HEK293 (cell line): ENCODE results near the gene CFAP69.

Source experiments
- CTCF ChIA-PET: fragments of 350-600 bp; formaldehyde crosslinking; extraction: SDS; loops from one replicate; lab custom pipeline; 2021; ENCODE audit warnings: antibody characterized with exemption; lab: Yijun Ruan, JAX
- POLR2A ChIA-PET: fragments of 300-600 bp; formaldehyde crosslinking; extraction: SDS; loops from one replicate; lab custom pipeline; 2020; ENCODE audit warnings: antibody characterized with exemption, inconsistent platforms; lab: Yijun Ruan, JAX
- H3K27ac ChIP-seq: fragments of 200-500 bp; sonication (Bioruptor generic); 2 replicates; pipeline ENCODE4 v1.5.1; 2014; ENCODE audit warnings: low read depth, low read length, control low read depth, inconsistent platforms; ENCODE audit errors: extremely low read depth
- H3K36me3 ChIP-seq, 2 experiments: fragments of 200-500 bp in 1 of 2; sonication (Bioruptor generic) in 1 of 2; 1 replicate in 1 of 2; 2 replicates in 1 of 2; pipeline ENCODE4 v1.5.1; 2014 to 2017; ENCODE audit warnings: inconsistent platforms in 2 of 2, low read length in 2 of 2; ENCODE audit not compliant: control insufficient read depth in 2 of 2, insufficient read depth in 1 of 2
- H3K4me1 ChIP-seq: fragments of 200-500 bp; sonication (Bioruptor generic); 2 replicates; pipeline ENCODE4 v1.5.1; 2014; ENCODE audit warnings: mild to moderate bottlenecking, low read length, inconsistent platforms; ENCODE audit not compliant: control insufficient read depth, insufficient read depth
- H3K4me3 ChIP-seq: 2 replicates; pipeline ENCODE4 v1.5.1; 2011; ENCODE audit warnings: low read depth, mild to moderate bottlenecking, control low read depth, low read length, moderate library complexity
- H3K9me3 ChIP-seq: fragments of 200-500 bp; sonication (Bioruptor generic); 2 replicates; pipeline ENCODE4 v1.5.1; 2014; ENCODE audit warnings: low read depth, low read length, inconsistent platforms; ENCODE audit not compliant: control insufficient read depth, insufficient read depth
- EGR2 ChIP-seq: fragments of 450-650 bp; formaldehyde crosslinking; IDR thresholded peaks from 2 replicates; pipeline ENCODE4 v1.5.1; 2016; ENCODE audit warnings: low read depth, missing biosample characterization, missing genetic modification characterization
- GLIS1 ChIP-seq: fragments of 450-650 bp; formaldehyde crosslinking; IDR thresholded peaks from 2 replicates; pipeline ENCODE4 v1.5.1; 2016; ENCODE audit warnings: missing biosample characterization, missing genetic modification characterization
- KLF1 ChIP-seq: fragments of 450-650 bp; formaldehyde crosslinking; IDR thresholded peaks from 2 replicates; pipeline ENCODE4 v1.5.1; 2016; ENCODE audit warnings: missing biosample characterization, missing genetic modification characterization
- KLF10 ChIP-seq: fragments of 450-650 bp; IDR thresholded peaks from 2 replicates; pipeline ENCODE4 v1.5.1; 2018; ENCODE audit warnings: missing biosample characterization, mild to moderate bottlenecking, missing genetic modification characterization
- OVOL3 ChIP-seq: fragments of 450-650 bp; formaldehyde crosslinking; IDR thresholded peaks from 2 replicates; pipeline ENCODE4 v1.5.1; 2016; ENCODE audit warnings: missing biosample characterization, missing genetic modification characterization
- SCRT2 ChIP-seq: fragments of 450-650 bp; formaldehyde crosslinking; IDR thresholded peaks from 2 replicates; pipeline ENCODE4 v1.5.1; 2016; ENCODE audit warnings: missing biosample characterization, missing genetic modification characterization
- YY2 ChIP-seq: fragments of 450-650 bp; formaldehyde crosslinking; IDR thresholded peaks from 2 replicates; pipeline ENCODE4 v1.5.1; 2016; ENCODE audit warnings: missing biosample characterization, missing genetic modification characterization
- ZBTB20 ChIP-seq: fragments of 450-650 bp; formaldehyde crosslinking; IDR thresholded peaks from 2 replicates; pipeline ENCODE4 v1.5.1; 2016; ENCODE audit warnings: missing biosample characterization, missing genetic modification characterization
- ZFHX2 ChIP-seq: fragments of 450-650 bp; formaldehyde crosslinking; conservative IDR thresholded peaks from 2 replicates; pipeline ENCODE4 v1.5.1; 2016; ENCODE audit warnings: missing biosample characterization, missing genetic modification characterization
- ZNF157 ChIP-seq: fragments of 450-650 bp; formaldehyde crosslinking; IDR thresholded peaks from 2 replicates; pipeline ENCODE4 v1.5.1; 2016; ENCODE audit warnings: missing biosample characterization, missing genetic modification characterization
- ZNF202 ChIP-seq: fragments of 450-650 bp; formaldehyde crosslinking; IDR thresholded peaks from 2 replicates; pipeline ENCODE4 v1.5.1; 2016; ENCODE audit warnings: missing biosample characterization, missing genetic modification characterization, borderline replicate concordance
- ZNF292 ChIP-seq: fragments of 450-650 bp; formaldehyde crosslinking; IDR thresholded peaks from 2 replicates; pipeline ENCODE4 v1.5.1; 2016; ENCODE audit warnings: low read depth, missing biosample characterization, missing genetic modification characterization, borderline replicate concordance
- ZNF335 ChIP-seq: fragments of 450-650 bp; formaldehyde crosslinking; conservative IDR thresholded peaks from 2 replicates; pipeline ENCODE4 v1.5.1; 2016; ENCODE audit warnings: missing biosample characterization, missing genetic modification characterization
- ZNF350 ChIP-seq: fragments of 450-650 bp; formaldehyde crosslinking; IDR thresholded peaks from 2 replicates; pipeline ENCODE4 v1.5.0; 2017; ENCODE audit warnings: missing biosample characterization, mild to moderate bottlenecking, missing genetic modification characterization
- ZNF416 ChIP-seq: fragments of 450-650 bp; formaldehyde crosslinking; IDR thresholded peaks from 2 replicates; pipeline ENCODE4 v1.5.1; 2016; ENCODE audit warnings: missing biosample characterization, missing genetic modification characterization
- ZNF426 ChIP-seq: fragments of 450-650 bp; formaldehyde crosslinking; IDR thresholded peaks from 2 replicates; pipeline ENCODE4 v1.5.1; 2017; ENCODE audit warnings: missing biosample characterization, missing genetic modification characterization, mild to moderate bottlenecking, inconsistent platforms, moderate library complexity
- ZNF558 ChIP-seq: fragments of 450-650 bp; formaldehyde crosslinking; IDR thresholded peaks from 2 replicates; pipeline ENCODE4 v1.5.1; 2016; ENCODE audit warnings: missing biosample characterization, missing genetic modification characterization
- ZNF585B ChIP-seq: fragments of 450-650 bp; formaldehyde crosslinking; IDR thresholded peaks from 2 replicates; pipeline ENCODE4 v1.5.1; 2016; ENCODE audit warnings: missing biosample characterization, missing genetic modification characterization
- ZNF600 ChIP-seq: fragments of 450-650 bp; formaldehyde crosslinking; IDR thresholded peaks from 2 replicates; pipeline ENCODE4 v1.5.1; 2016; ENCODE audit warnings: missing biosample characterization, missing genetic modification characterization
- ZNF670 ChIP-seq: fragments of 450-650 bp; formaldehyde crosslinking; IDR thresholded peaks from 2 replicates; pipeline ENCODE4 v1.5.1; 2016; ENCODE audit warnings: missing biosample characterization, missing genetic modification characterization, low read depth
- ZNF747 ChIP-seq: fragments of 450-650 bp; formaldehyde crosslinking; IDR thresholded peaks from 2 replicates; pipeline ENCODE4 v1.5.1; 2016; ENCODE audit warnings: missing biosample characterization, missing genetic modification characterization
- ZNF791 ChIP-seq: fragments of 450-650 bp; formaldehyde crosslinking; IDR thresholded peaks from 2 replicates; pipeline ENCODE4 v1.5.1; 2016; ENCODE audit warnings: missing biosample characterization, missing genetic modification characterization
- ZNF843 ChIP-seq: fragments of 450-650 bp; formaldehyde crosslinking; IDR thresholded peaks from 2 replicates; pipeline ENCODE4 v1.5.1; 2016; ENCODE audit warnings: missing biosample characterization, missing genetic modification characterization
- ZSCAN16 ChIP-seq: fragments of 450-650 bp; formaldehyde crosslinking; IDR thresholded peaks from 2 replicates; pipeline ENCODE4 v1.5.1; 2016; ENCODE audit warnings: missing biosample characterization, missing genetic modification characterization
- ZXDB ChIP-seq: fragments of 450-650 bp; formaldehyde crosslinking; IDR thresholded peaks from 2 replicates; pipeline ENCODE4 v1.5.1; 2016; ENCODE audit warnings: missing biosample characterization, missing genetic modification characterization
- TF ChIP-seq, protein P1 (sequence below): fragments of 450-650 bp; formaldehyde crosslinking; IDR thresholded peaks from 2 replicates; pipeline ENCODE4 v1.5.1; 2017; ENCODE audit warnings: missing biosample characterization, mild to moderate bottlenecking, missing genetic modification characterization, moderate library complexity
- TF ChIP-seq, protein P2 (sequence below): fragments of 450-650 bp; formaldehyde crosslinking; IDR thresholded peaks from 2 replicates; pipeline ENCODE4 v1.5.1; 2016; ENCODE audit warnings: missing biosample characterization, missing genetic modification characterization, borderline replicate concordance
- TF ChIP-seq, protein P3 (sequence below): fragments of 450-650 bp; formaldehyde crosslinking; IDR thresholded peaks from 2 replicates; pipeline ENCODE4 v1.5.1; 2016; ENCODE audit warnings: missing biosample characterization, missing genetic modification characterization
- TF ChIP-seq, protein P4 (sequence below): fragments of 450-650 bp; formaldehyde crosslinking; IDR thresholded peaks from 2 replicates; pipeline ENCODE4 v1.5.1; 2016; ENCODE audit warnings: missing biosample characterization, missing genetic modification characterization

Gene CFAP69

DNA sequence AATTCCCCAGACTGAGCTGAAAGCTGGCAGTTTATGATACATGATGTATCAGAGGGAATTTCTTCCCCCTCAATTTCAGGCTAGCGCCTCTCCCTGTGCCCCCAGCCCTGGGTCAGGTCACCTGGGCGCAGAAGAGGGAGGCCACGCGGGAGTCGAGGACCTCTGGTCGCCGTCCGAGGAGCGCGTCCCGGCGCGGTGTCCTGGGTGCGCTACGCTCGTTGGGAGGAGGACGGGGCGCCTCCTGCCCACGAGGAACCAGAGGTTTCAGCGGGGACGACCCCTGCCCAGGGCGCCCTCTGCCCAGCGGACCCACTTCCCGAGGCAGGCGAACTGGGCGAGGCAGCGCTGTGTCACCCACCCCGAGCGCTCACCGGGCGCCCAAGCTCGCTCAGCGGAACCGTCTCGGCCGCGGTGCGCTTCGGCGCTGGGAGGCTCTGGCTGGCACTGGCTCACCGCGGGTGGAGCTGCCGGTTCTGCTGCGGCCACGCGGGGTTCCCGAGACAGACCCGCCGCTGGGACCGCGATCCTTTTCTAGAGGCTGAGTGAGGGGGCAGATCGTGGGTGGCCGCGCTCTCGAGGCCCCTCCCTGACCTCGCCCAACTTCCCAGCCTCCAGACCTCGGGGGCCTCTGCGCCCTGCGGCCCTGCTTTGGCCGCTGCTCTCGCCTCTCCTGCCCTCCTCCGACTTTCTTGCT lies 76.0 kb downstream of the CFAP69 start, which contains the start of gene FAM237B:
Gene FAM237B, minus strand, starts transcription at position 504 of the 694 bp plus-strand sequence. CDS start 1,556 bp downstream, outside the sequence.
- Histone ChIP-seq H3K4me3 (peak within 1 kb of the TSS; percentile 35), H3K9me3 (no peaks in the 10 kb centered on the region), H3K36me3 (no peaks in the 10 kb centered on the region), H3K27ac (no peak within 1 kb of the TSS), H3K4me1 (no peaks in the 10 kb centered on the region)
- ChIA-PET CTCF (interaction anchor here (1.4 kb wide), 1 partner anchor 23 kb away, joined by 4 read pairs; no protein-coding TSS in a partner anchor), POLR2A (no interaction called here)
- TF ChIP-seq GLIS1 (0 out of 2 replicates have a peak, but pooled peaks have one; percentile 7), ZNF350 (tag by site-specific recombination) (no peak), ZNF157 (no peak), YY2 (tag by site-specific recombination) (no peak), OVOL3 (no peak), ZNF585B (no peak), KLF10 (tag by site-specific recombination) (no peak), ZNF416 (tag by site-specific recombination) (no peak), ZNF670 (tag by site-specific recombination) (no peak), ZSCAN16 (tag by site-specific recombination) (no peak), ZNF426 (tag by site-specific recombination) (no peak), ZNF843 (tag by site-specific recombination) (no peak), ZNF292 (tag by site-specific recombination) (no peak), SCRT2 (tag by site-specific recombination) (no peak), ZNF600 (tag by site-specific recombination) (peak; percentile 50; the same call in 1 of the 2 replicates), ZNF747 (tag by site-specific recombination) (no peak), ZFHX2 (tag by site-specific recombination) (peak; percentile 70), ZBTB20 (tag by site-specific recombination) (no peak), ZXDB (no peak), EGR2 (tag by site-specific recombination) (peak; percentile 60; the same call in 1 of the 2 replicates), ZNF335 (tag by site-specific recombination) (peak; percentile 45), KLF1 (tag by site-specific recombination) (peak; percentile 34; the same call in 1 of the 2 replicates), ZNF202 (no peak), ZNF558 (tag by site-specific recombination) (no peak), ZNF791 (tag by site-specific recombination) (no peak)
- TF ChIP-seq, protein P1, sequence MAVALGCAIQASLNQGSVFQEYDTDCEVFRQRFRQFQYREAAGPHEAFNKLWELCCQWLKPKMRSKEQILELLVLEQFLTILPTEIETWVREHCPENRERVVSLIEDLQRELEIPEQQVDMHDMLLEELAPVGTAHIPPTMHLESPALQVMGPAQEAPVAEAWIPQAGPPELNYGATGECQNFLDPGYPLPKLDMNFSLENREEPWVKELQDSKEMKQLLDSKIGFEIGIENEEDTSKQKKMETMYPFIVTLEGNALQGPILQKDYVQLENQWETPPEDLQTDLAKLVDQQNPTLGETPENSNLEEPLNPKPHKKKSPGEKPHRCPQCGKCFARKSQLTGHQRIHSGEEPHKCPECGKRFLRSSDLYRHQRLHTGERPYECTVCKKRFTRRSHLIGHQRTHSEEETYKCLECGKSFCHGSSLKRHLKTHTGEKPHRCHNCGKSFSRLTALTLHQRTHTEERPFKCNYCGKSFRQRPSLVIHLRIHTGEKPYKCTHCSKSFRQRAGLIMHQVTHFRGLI (tag by site-specific recombination): no peak
- TF ChIP-seq, protein P2, sequence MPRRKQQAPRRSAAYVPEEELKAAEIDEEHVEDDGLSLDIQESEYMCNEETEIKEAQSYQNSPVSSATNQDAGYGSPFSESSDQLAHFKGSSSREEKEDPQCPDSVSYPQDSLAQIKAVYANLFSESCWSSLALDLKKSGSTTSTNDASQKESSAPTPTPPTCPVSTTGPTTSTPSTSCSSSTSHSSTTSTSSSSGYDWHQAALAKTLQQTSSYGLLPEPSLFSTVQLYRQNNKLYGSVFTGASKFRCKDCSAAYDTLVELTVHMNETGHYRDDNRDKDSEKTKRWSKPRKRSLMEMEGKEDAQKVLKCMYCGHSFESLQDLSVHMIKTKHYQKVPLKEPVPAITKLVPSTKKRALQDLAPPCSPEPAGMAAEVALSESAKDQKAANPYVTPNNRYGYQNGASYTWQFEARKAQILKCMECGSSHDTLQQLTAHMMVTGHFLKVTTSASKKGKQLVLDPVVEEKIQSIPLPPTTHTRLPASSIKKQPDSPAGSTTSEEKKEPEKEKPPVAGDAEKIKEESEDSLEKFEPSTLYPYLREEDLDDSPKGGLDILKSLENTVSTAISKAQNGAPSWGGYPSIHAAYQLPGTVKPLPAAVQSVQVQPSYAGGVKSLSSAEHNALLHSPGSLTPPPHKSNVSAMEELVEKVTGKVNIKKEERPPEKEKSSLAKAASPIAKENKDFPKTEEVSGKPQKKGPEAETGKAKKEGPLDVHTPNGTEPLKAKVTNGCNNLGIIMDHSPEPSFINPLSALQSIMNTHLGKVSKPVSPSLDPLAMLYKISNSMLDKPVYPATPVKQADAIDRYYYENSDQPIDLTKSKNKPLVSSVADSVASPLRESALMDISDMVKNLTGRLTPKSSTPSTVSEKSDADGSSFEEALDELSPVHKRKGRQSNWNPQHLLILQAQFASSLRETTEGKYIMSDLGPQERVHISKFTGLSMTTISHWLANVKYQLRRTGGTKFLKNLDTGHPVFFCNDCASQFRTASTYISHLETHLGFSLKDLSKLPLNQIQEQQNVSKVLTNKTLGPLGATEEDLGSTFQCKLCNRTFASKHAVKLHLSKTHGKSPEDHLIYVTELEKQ (tag by site-specific recombination): no peak
- TF ChIP-seq, protein P3, sequence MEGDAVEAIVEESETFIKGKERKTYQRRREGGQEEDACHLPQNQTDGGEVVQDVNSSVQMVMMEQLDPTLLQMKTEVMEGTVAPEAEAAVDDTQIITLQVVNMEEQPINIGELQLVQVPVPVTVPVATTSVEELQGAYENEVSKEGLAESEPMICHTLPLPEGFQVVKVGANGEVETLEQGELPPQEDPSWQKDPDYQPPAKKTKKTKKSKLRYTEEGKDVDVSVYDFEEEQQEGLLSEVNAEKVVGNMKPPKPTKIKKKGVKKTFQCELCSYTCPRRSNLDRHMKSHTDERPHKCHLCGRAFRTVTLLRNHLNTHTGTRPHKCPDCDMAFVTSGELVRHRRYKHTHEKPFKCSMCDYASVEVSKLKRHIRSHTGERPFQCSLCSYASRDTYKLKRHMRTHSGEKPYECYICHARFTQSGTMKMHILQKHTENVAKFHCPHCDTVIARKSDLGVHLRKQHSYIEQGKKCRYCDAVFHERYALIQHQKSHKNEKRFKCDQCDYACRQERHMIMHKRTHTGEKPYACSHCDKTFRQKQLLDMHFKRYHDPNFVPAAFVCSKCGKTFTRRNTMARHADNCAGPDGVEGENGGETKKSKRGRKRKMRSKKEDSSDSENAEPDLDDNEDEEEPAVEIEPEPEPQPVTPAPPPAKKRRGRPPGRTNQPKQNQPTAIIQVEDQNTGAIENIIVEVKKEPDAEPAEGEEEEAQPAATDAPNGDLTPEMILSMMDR: peak; percentile 43; the same call in 1 of the 2 replicates
- TF ChIP-seq, protein P4, sequence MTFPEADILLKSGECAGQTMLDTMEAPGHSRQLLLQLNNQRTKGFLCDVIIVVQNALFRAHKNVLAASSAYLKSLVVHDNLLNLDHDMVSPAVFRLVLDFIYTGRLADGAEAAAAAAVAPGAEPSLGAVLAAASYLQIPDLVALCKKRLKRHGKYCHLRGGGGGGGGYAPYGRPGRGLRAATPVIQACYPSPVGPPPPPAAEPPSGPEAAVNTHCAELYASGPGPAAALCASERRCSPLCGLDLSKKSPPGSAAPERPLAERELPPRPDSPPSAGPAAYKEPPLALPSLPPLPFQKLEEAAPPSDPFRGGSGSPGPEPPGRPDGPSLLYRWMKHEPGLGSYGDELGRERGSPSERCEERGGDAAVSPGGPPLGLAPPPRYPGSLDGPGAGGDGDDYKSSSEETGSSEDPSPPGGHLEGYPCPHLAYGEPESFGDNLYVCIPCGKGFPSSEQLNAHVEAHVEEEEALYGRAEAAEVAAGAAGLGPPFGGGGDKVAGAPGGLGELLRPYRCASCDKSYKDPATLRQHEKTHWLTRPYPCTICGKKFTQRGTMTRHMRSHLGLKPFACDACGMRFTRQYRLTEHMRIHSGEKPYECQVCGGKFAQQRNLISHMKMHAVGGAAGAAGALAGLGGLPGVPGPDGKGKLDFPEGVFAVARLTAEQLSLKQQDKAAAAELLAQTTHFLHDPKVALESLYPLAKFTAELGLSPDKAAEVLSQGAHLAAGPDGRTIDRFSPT: 0 out of 2 replicates have a peak, but pooled peaks have one; percentile 16
